ENCODE data around the gene NR6A1. TPM values are rescaled to one million over a fixed set of nuclear protein-coding genes. Genes with fewer than 3 reads are reported as not detected.

The NR6A1 gene
- total RNA-seq, 1 donor from 2014 or later = 63.8 TPM

GRCh38 chr9:124802426-124802825 lies 31.3 kb upstream of the NR6A1 start:
- Mint-ChIP-seq H3K9me3 (ENCODE audit: unreplicated experiment) (no peaks in the 10 kb centered on the region), H3K27ac (ENCODE audit: unreplicated experiment) (no peak overlapping the region), H3K4me3 (ENCODE audit: unreplicated experiment) (no peak overlapping the region), H3K4me1 (ENCODE audit: unreplicated experiment) (peaks cover 14% of the 10 kb centered on the region), H3K36me3 (ENCODE audit: low read depth, unreplicated experiment) (no peaks in the 10 kb centered on the region), H3K27me3 (ENCODE audit: unreplicated experiment) (peaks cover 7% of the 10 kb centered on the region)
- no peak for DNase-seq (ENCODE audit: low spot score)
- TF ChIP-seq CTCF (IDR thresholded peaks at IDR 0.05; ENCODE audit: unreplicated experiment) = no peak

GRCh38 chr9:124801356-124801755 lies 30.2 kb upstream of the NR6A1 start:
- peaks cover 24% of the 10 kb centered on the region for H3K4me1 Mint-ChIP-seq (ENCODE audit: unreplicated experiment)
- H3K36me3 Mint-ChIP-seq (ENCODE audit: low read depth, unreplicated experiment) = no peaks in the 10 kb centered on the region
- H3K4me3 Mint-ChIP-seq (ENCODE audit: unreplicated experiment) = no peak overlapping the region
- H3K27ac Mint-ChIP-seq (ENCODE audit: unreplicated experiment) = no peak overlapping the region
- no peak for TF ChIP-seq CTCF (IDR thresholded peaks at IDR 0.05; ENCODE audit: unreplicated experiment)
- peaks cover 9% of the 10 kb centered on the region for H3K27me3 Mint-ChIP-seq (ENCODE audit: unreplicated experiment)
- DNase-seq (ENCODE audit: low spot score) = no peak
- H3K9me3 Mint-ChIP-seq (ENCODE audit: unreplicated experiment) = no peaks in the 10 kb centered on the region

- peaks cover 9% of the 10 kb centered on the region for H3K27me3 Mint-ChIP-seq (ENCODE audit: unreplicated experiment)
- DNase-seq (ENCODE audit: low spot score) = no peak
- no peaks in the 10 kb centered on the region for H3K36me3 Mint-ChIP-seq (ENCODE audit: low read depth, unreplicated experiment)
- peaks cover 27% of the 10 kb centered on the region for H3K4me1 Mint-ChIP-seq (ENCODE audit: unreplicated experiment)
- H3K4me3 Mint-ChIP-seq (ENCODE audit: unreplicated experiment) = no peak overlapping the region
- no peak for TF ChIP-seq CTCF (IDR thresholded peaks at IDR 0.05; ENCODE audit: unreplicated experiment)
- H3K27ac Mint-ChIP-seq (ENCODE audit: unreplicated experiment) = no peak overlapping the region
- H3K9me3 Mint-ChIP-seq (ENCODE audit: unreplicated experiment) = no peaks in the 10 kb centered on the region
These were observed 29.5 kb upstream of the NR6A1 start for GRCh38 chr9:124800306-124801259.

- no peak for DNase-seq (ENCODE audit: low spot score)
- Mint-ChIP-seq H3K27ac (ENCODE audit: unreplicated experiment) (no peak overlapping the region), H3K27me3 (ENCODE audit: unreplicated experiment) (peaks cover 6% of the 10 kb centered on the region), H3K9me3 (ENCODE audit: unreplicated experiment) (no peaks in the 10 kb centered on the region), H3K4me3 (ENCODE audit: unreplicated experiment) (no peak overlapping the region), H3K36me3 (ENCODE audit: low read depth, unreplicated experiment) (no peaks in the 10 kb centered on the region), H3K4me1 (ENCODE audit: unreplicated experiment) (peaks cover 27% of the 10 kb centered on the region)
- no peak for TF ChIP-seq CTCF (IDR thresholded peaks at IDR 0.05; ENCODE audit: unreplicated experiment)
These were observed 28.3 kb upstream of the NR6A1 start for GRCh38 chr9:124799274-124800006.

All from endothelial cell (in vitro differentiated cells).